HG02981 (cell line): ENCODE results near the gene ZNF568.

Experiments
- ATAC-seq: cut with Tn5 transposase; IDR thresholded peaks from one replicate; pipeline ENCODE4 v1.9.1; 2021; ENCODE audit warnings: mild to moderate bottlenecking, moderate library complexity; ENCODE audit not compliant: unreplicated experiment

ZNF568 gene

GRCh38 chr19:36997843-36998235 is 81.7 kb downstream of the ZNF568 start:
- no peak for ATAC-seq

- ATAC-seq, result no peak
Measured at GRCh38 chr19:36999313-36999712, 83.2 kb downstream of the ZNF568 start.

GRCh38 chr19:37007587-37008220 is 91.6 kb downstream of the ZNF568 start:
- no peak for ATAC-seq

GRCh38 chr19:37009871-37010270 is 93.7 kb downstream of the ZNF568 start:
- ATAC-seq, result no peak

- ATAC-seq, result no peak
Measured at GRCh38 chr19:37012093-37012745, 96.1 kb downstream of the ZNF568 start.

GRCh38 chr19:37014456-37014855 is 98.3 kb downstream of the ZNF568 start:
- ATAC-seq, result no peak

GRCh38 chr19:37045140-37045539 is 129.0 kb downstream of the ZNF568 start:
- ATAC-seq, result no peak
